Neural cell (in vitro differentiated cells): ENCODE measurements around the gene OXNAD1.

Experiments
- POLR2AphosphoS5 ChIP-seq: IDR thresholded peaks from 2 replicates; pipeline ENCODE4 v1.6.1; 2012
- RAD21 ChIP-seq: fragments of 450-650 bp; conservative IDR thresholded peaks from 2 replicates; pipeline ENCODE4 v1.6.1; 2014; ENCODE audit warnings: antibody characterized with exemption, mild to moderate bottlenecking, moderate library complexity
- TAF1 ChIP-seq: IDR thresholded peaks from 2 replicates; pipeline ENCODE4 v1.6.1; 2012; ENCODE audit warnings: low read depth

GRCh38 chr3:16219777-16220176 lies 45.2 kb upstream of the OXNAD1 start:
- TF ChIP-seq TAF1 (no peak), RAD21 (no peak), POLR2AphosphoS5 (no peak)
